BLaER1 (cell line): ENCODE results near the gene KCTD11.
A peak's percentile ranks its signal among the peaks of the same experiment; 100 is the strongest.

Experiments
- H3K27ac ChIP-seq: shearing (Covaris generic); formaldehyde crosslinking; 2 replicates; pipeline ENCODE4 v1.8.1; 2022
- H3K27me3 ChIP-seq: shearing (Covaris generic); formaldehyde crosslinking; 2 replicates; pipeline ENCODE4 v1.8.1; 2022
- H3K36me3 ChIP-seq: shearing (Covaris generic); formaldehyde crosslinking; 2 replicates; pipeline ENCODE4 v1.8.1; 2022
- H3K4me1 ChIP-seq: shearing (Covaris generic); formaldehyde crosslinking; 2 replicates; pipeline ENCODE4 v1.8.1; 2022
- H3K4me2 ChIP-seq: shearing (Covaris generic); formaldehyde crosslinking; 2 replicates; pipeline ENCODE4 v1.8.1; 2022
- H3K4me3 ChIP-seq: shearing (Covaris generic); formaldehyde crosslinking; 2 replicates; pipeline ENCODE4 v1.8.1; 2022
- H3K9ac ChIP-seq: shearing (Covaris generic); formaldehyde crosslinking; 2 replicates; pipeline ENCODE4 v1.8.1; 2022
- H3K9me3 ChIP-seq: shearing (Covaris generic); formaldehyde crosslinking; 2 replicates; pipeline ENCODE4 v1.8.1; 2022
- H4K20me1 ChIP-seq: shearing (Covaris generic); formaldehyde crosslinking; 2 replicates; pipeline ENCODE4 v1.8.1; 2022
- Cebpa-rat ChIP-seq: shearing (Covaris generic); IDR thresholded peaks from 2 replicates; pipeline ENCODE4 v1.8.1; 2022

Gene KCTD11

DNA sequence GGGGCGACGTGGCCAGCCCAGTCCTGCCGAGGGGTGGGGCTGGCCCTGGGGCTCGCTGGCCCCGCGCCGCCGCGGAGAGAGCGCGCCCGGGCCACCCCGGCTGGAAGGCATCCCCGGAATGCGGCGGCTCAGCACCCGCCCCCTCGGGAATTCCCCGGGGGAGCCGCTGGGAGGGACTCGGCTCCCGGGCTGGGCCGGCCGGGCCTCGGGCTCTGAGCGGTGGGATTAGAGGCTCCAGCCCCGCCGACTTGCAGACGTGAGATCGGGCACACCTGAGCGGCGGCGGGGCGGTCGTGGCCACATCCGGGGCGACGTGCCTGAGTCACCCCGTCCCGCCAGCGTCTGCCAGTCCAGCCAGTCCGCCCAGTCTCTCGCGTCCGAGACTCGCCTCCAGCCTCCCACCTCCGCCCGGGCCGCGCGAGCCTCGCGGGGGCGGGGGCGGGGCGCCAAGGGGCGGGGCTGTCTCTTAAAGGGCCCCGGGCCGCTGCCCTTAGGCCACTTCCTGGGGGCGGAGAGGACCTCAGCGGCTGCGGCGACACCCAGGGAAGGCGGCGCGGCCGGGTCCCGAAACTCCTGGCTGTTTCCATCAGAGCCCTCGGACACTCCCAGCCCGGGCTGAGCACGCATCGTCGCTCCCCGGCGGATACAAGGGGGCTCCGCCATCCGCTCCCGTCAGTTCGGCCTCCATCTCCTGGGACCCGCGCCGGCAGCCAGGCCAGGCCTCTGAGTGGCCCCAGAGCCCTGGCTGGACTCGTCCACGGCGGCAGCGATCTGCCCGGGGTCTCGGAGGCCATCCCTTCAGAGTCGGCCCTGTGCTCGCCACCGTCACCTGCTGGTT, at the start of gene KCTD11:
KCTD11 (plus strand) TSS at position 498 of the 838 bp plus-strand sequence.
- H3K9me3 ChIP-seq = no peaks in the 10 kb centered on the region
- peak within 1 kb of the TSS; percentile 91 for H3K4me3 ChIP-seq
- H3K4me2 ChIP-seq = peak within 1 kb of the TSS; percentile 99
- H3K27me3 ChIP-seq = no peaks in the 10 kb centered on the region
- H3K4me1 ChIP-seq = peaks cover 53% of the 10 kb centered on the region
- H3K9ac ChIP-seq = peak within 1 kb of the TSS; percentile 81
- H3K27ac ChIP-seq = peak within 1 kb of the TSS; percentile 80
- peaks cover 16% of the 10 kb centered on the region for H3K36me3 ChIP-seq
- no peak for TF ChIP-seq Cebpa-rat
- peaks cover 6% of the 10 kb centered on the region; the same call in 1 of the 2 replicates for H4K20me1 ChIP-seq

- no peak for TF ChIP-seq Cebpa-rat
- no peak overlapping the region for H3K9ac ChIP-seq
- H3K36me3 ChIP-seq = peaks cover under 1% of the 10 kb centered on the region; the same call in 1 of the 2 replicates
- H3K4me3 ChIP-seq = no peak overlapping the region
- no peaks in the 10 kb centered on the region for H3K27me3 ChIP-seq
- no peak overlapping the region for H3K27ac ChIP-seq
- peaks cover 12% of the 10 kb centered on the region for H4K20me1 ChIP-seq
- H3K4me1 ChIP-seq = peaks cover 11% of the 10 kb centered on the region
- H3K9me3 ChIP-seq = no peaks in the 10 kb centered on the region
- H3K4me2 ChIP-seq = no peak overlapping the region
Measured at GRCh38 chr17:7304179-7304578, 47.8 kb upstream of the KCTD11 start.

DNA sequence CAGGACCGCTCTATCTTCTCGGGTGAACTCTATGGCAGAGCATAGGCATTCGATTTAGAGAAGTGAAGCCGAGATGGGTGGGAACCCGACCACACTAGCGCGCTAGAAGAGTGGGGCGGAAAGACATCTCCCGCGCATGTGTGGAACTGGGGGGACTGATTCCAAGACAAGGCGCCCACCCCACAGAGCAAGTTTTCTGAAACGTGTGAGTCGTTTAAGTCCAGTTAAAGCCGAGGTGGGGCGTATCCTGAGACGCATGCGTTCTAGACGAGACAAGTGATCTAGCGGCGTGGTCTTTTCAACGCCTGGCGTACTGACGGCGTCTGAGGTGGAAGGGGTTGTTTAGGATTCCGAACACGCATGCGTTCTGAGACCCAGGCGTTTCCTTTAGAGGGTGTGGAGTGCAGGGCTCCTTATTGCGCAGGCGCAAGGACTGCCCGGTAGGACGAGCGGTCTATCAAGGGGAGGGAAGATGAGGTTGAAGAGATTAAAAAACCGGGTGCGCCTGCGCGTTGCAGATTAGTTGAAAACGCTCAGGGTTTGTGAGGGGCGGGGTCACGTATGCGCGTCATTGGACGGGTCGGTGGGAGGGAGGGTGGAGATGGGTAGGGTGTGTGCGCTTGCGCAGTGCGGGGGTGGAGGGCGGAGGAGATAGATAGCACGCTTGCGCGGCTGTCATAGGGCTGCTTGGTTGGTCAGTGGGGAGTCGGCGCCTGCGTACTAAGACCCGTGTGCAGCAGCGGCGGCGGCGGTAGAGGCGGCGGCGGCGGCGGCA, 44.9 kb upstream of the KCTD11 start, which contains the start of gene EIF5A:
EIF5A (plus strand) TSS at position 718 of the 775 bp plus-strand sequence. CDS start 2,008 bp downstream, outside the sequence.
- H3K4me3 ChIP-seq = peak within 1 kb of the TSS; percentile 85
- H3K9ac ChIP-seq = peak within 1 kb of the TSS; percentile 99
- H3K4me1 ChIP-seq = peaks cover 35% of the 10 kb centered on the region
- H4K20me1 ChIP-seq = peaks cover 41% of the 10 kb centered on the region
- no peak for TF ChIP-seq Cebpa-rat
- no peaks in the 10 kb centered on the region for H3K27me3 ChIP-seq
- peaks cover 30% of the 10 kb centered on the region for H3K36me3 ChIP-seq
- peak within 1 kb of the TSS; percentile 89 for H3K4me2 ChIP-seq
- H3K27ac ChIP-seq = peak within 1 kb of the TSS; percentile 98
- no peaks in the 10 kb centered on the region for H3K9me3 ChIP-seq

- Histone ChIP-seq H3K4me2 (peak overlapping the region; percentile 89), H3K9me3 (no peaks in the 10 kb centered on the region), H3K9ac (peak overlapping the region; percentile 99), H3K27me3 (no peaks in the 10 kb centered on the region), H3K27ac (peak overlapping the region; percentile 98), H4K20me1 (peaks cover 50% of the 10 kb centered on the region), H3K4me3 (peak overlapping the region; percentile 85), H3K36me3 (peaks cover 39% of the 10 kb centered on the region), H3K4me1 (peaks cover 42% of the 10 kb centered on the region)
- no peak for TF ChIP-seq Cebpa-rat
Measured at GRCh38 chr17:7307686-7308624, 44.0 kb upstream of the KCTD11 start.

DNA sequence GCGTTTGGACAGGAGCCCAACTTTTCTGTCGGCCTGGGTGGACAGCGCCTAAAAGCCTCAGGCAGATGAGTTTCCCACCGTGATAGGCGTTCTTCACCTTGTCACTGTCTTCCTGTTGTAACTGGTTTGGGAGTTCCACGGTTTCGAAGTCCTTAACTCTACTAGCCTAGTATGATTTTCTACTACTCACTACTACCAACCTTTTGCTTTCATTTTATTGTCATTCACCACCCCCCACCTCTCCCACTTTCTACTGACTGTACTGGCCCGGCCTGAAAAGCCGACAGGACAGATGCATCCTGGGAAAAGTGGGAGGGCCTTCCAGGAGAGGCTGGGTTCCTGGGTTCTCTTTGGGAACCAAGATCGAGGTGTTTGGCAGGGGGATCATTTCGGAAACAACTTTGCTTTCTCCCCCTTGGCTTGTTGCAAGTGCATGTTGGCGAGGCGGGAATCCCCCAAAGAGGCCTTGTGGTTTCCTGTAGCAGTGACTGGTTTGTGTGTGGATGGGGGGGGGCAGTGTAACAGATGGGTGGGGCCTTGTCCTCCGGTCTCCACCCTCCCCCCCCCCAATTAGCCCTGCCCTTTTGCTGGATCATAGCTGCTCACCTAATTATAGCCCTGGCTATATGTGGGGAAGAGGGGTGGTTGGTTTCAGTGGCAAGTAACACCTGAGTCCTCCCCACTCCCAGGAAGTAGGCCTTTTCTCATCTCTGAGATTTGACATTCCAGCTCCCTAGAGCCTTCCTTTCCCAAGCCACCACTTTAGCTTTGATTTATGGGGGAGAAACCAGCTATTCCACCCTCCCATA, 43.1 kb upstream of the KCTD11 start:
- peak overlapping the region; percentile 85 for H3K4me3 ChIP-seq
- peaks cover 51% of the 10 kb centered on the region for H3K4me1 ChIP-seq
- H3K27me3 ChIP-seq = no peaks in the 10 kb centered on the region
- peaks cover 58% of the 10 kb centered on the region for H4K20me1 ChIP-seq
- no peak for TF ChIP-seq Cebpa-rat
- H3K27ac ChIP-seq = peak overlapping the region; percentile 98
- H3K4me2 ChIP-seq = peak overlapping the region; percentile 89
- peaks cover 47% of the 10 kb centered on the region for H3K36me3 ChIP-seq
- H3K9ac ChIP-seq = peak overlapping the region; percentile 99
- H3K9me3 ChIP-seq = no peaks in the 10 kb centered on the region

DNA sequence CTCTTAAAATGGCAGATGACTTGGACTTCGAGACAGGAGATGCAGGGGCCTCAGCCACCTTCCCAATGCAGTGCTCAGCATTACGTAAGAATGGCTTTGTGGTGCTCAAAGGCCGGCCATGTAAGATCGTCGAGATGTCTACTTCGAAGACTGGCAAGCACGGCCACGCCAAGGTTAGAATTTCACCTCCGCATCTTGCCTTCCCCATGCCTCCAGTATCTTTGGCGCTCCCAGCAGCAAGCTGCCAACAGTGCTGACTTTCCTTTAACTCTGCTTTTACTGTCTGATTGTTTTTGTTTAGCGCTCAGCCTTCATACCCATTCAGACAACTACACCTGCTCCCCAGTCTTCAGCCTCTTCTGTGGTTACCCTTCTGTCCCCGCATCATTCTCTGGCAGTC, 42.3 kb upstream of the KCTD11 start:
- Histone ChIP-seq H3K27me3 (no peaks in the 10 kb centered on the region), H3K9ac (0 out of 2 replicates have a peak overlapping the region, but pooled peaks have one; percentile 99), H3K4me2 (peak overlapping the region; percentile 89), H3K4me1 (peaks cover 58% of the 10 kb centered on the region), H3K27ac (no peak overlapping the region), H3K36me3 (peaks cover 50% of the 10 kb centered on the region), H3K4me3 (peak overlapping the region; percentile 85), H3K9me3 (no peaks in the 10 kb centered on the region), H4K20me1 (peaks cover 66% of the 10 kb centered on the region)
- TF ChIP-seq Cebpa-rat = no peak

DNA sequence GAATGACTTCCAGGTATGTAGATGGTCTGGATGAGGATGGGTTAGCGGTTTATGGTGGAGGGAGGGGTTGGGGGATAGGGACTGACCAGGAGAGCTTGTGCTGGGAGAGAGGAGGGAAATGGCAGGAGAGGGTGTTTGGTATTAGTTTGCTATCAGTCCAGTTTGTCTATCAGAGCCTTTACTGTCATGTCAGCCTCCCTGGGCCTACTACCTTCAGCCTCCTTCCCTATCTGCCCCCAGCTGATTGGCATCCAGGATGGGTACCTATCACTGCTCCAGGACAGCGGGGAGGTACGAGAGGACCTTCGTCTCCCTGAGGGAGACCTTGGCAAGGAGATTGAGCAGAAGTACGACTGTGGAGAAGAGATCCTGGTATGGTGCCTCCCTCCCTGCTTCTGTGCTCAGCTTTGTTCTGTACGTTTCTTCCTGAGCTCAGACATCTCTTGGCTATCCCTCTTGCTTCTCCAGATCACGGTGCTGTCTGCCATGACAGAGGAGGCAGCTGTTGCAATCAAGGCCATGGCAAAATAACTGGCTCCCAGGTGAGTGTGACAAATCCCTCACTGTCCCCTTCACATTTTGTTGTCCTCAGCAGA, 40.8 kb upstream of the KCTD11 start:
- no peak overlapping the region for H3K27ac ChIP-seq
- no peaks in the 10 kb centered on the region for H3K9me3 ChIP-seq
- peaks cover 56% of the 10 kb centered on the region for H3K36me3 ChIP-seq
- H3K27me3 ChIP-seq = no peaks in the 10 kb centered on the region
- H3K4me1 ChIP-seq = peaks cover 60% of the 10 kb centered on the region
- TF ChIP-seq Cebpa-rat = no peak
- peak overlapping the region; percentile 13; the same call in 1 of the 2 replicates for H3K9ac ChIP-seq
- H3K4me2 ChIP-seq = no peak overlapping the region
- peaks cover 70% of the 10 kb centered on the region for H4K20me1 ChIP-seq
- H3K4me3 ChIP-seq = no peak overlapping the region

DNA sequence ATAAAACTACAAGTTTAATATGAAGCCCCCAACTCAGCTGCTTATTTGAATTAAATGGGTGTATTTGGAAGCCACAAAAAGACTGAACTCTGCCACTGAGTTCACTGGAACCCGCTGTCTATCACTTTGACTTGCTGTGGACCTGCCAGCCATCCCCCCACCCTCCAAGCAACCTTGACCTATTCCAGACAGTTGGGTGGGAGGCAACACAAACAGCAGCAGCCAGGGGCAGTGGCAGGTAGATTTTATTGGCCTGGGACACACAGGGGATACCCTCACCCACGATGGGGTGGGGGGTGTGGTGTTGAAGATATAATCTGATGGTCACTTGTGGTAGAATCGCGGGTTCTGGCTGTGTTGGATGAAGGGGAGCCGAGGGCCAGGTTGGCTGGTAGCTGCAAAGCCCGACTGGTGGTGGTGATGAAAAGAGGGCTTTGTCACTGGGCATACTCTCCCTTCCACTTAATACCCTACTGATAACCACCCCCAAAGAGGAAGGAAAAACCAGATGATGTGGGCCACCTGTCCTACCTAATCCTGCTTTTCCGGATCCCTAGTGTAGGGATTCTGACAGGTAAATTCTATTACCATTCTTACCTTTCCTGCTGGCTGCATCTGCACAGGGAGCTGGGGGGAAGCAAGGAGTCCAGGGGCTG, 39.4 kb upstream of the KCTD11 start:
- TF ChIP-seq Cebpa-rat = no peak
- Histone ChIP-seq H3K27ac (no peak overlapping the region), H4K20me1 (peaks cover 70% of the 10 kb centered on the region), H3K36me3 (peaks cover 70% of the 10 kb centered on the region), H3K9me3 (no peaks in the 10 kb centered on the region), H3K4me1 (peaks cover 59% of the 10 kb centered on the region), H3K4me3 (no peak overlapping the region), H3K27me3 (no peaks in the 10 kb centered on the region), H3K4me2 (peak overlapping the region; percentile 95), H3K9ac (no peak overlapping the region)
